LNCaP clone FGC (cell line): Measurements from ENCODE around the gene PLXNB2.

Source experiments
- DNase-seq: peaks from one replicate; pipeline ENCODE4 v3.0.0-alpha.2; 2011; ENCODE audit warnings: low read depth
- H3K4me3 ChIP-seq: 2 replicates; pipeline ENCODE4 v1.5.1; 2011; ENCODE audit warnings: mild to moderate bottlenecking, low read depth, low read length, control low read depth
- CTCF ChIP-seq: IDR thresholded peaks from 2 replicates; pipeline ENCODE4 v1.5.1; 2012; ENCODE audit warnings: mild to moderate bottlenecking; ENCODE audit not compliant: control insufficient read depth, insufficient read depth; ENCODE audit errors: extremely low read depth

PLXNB2 gene

GRCh38 chr22:50318698-50319411 is 11.4 kb upstream of the PLXNB2 start:
- DNase-seq, result no peak
- H3K4me3 ChIP-seq, result no peak overlapping the region
- TF ChIP-seq CTCF, result no peak

GRCh38 chr22:50318356-50318697 is 10.9 kb upstream of the PLXNB2 start:
- TF ChIP-seq CTCF, result no peak
- no peak for DNase-seq
- no peak overlapping the region for H3K4me3 ChIP-seq

GRCh38 chr22:50317674-50318073 is 10.2 kb upstream of the PLXNB2 start:
- no peak for DNase-seq

GRCh38 chr22:50317178-50317577 is 9.7 kb upstream of the PLXNB2 start:
- DNase-seq, result no peak
- no peak overlapping the region for H3K4me3 ChIP-seq
- TF ChIP-seq CTCF, result no peak

More at GRCh38 chr22:50317674-50318073, 10.2 kb upstream of the PLXNB2 start:
- no peak overlapping the region for H3K4me3 ChIP-seq
- TF ChIP-seq CTCF, result no peak

GRCh38 chr22:50316114-50317065 is 8.9 kb upstream of the PLXNB2 start:
- TF ChIP-seq CTCF, result no peak
- no peak for DNase-seq
- no peak overlapping the region for H3K4me3 ChIP-seq

GRCh38 chr22:50315289-50316113 is 8.1 kb upstream of the PLXNB2 start:
- TF ChIP-seq CTCF, result no peak
- DNase-seq, result no peak
- H3K4me3 ChIP-seq, result no peak overlapping the region
